GM12865 (cell line): ENCODE measurements around the gene RGS17.
"Not testable (repeated sequence)": the region's sequence is repeated elsewhere in the genome, so short reads cannot be mapped to it uniquely, and the experiment has no call there.

Experiments
- DNase-seq: peaks from one replicate; pipeline ENCODE4 v3.0.0; 2010; ENCODE audit warnings: low read depth
- H3K4me3 ChIP-seq: 2 replicates; pipeline ENCODE4 v1.5.1; 2011; ENCODE audit warnings: mild to moderate bottlenecking, low read depth, low read length, control low read depth
- CTCF ChIP-seq: IDR thresholded peaks from 2 replicates; pipeline ENCODE4 v1.5.1; 2011; ENCODE audit warnings: low read length, control low read depth, low read depth, inconsistent platforms; ENCODE audit not compliant: insufficient read depth; ENCODE audit errors: missing control alignments

RGS17 gene

GRCh38 chr6:152976749-152977148 lies 154.3 kb downstream of the RGS17 start:
- no peak for TF ChIP-seq CTCF
- no peak for DNase-seq
- no peak overlapping the region for H3K4me3 ChIP-seq

- no peak overlapping the region for H3K4me3 ChIP-seq
- DNase-seq: no peak
- no peak for TF ChIP-seq CTCF
Measured at GRCh38 chr6:152975204-152975915, 155.7 kb downstream of the RGS17 start.

- H3K4me3 ChIP-seq: no peak overlapping the region
- no peak for DNase-seq
- TF ChIP-seq CTCF: no peak
Measured at GRCh38 chr6:152973916-152974315, 157.2 kb downstream of the RGS17 start.

- H3K4me3 ChIP-seq: no peak overlapping the region
- no peak for TF ChIP-seq CTCF
- no peak for DNase-seq
Measured at GRCh38 chr6:152969688-152970418, 161.2 kb downstream of the RGS17 start.

- H3K4me3 ChIP-seq, DNase-seq: not testable (repeated sequence)
Measured at GRCh38 chr6:152966168-152966894, 164.8 kb downstream of the RGS17 start.

GRCh38 chr6:152959333-152959732 lies 171.7 kb downstream of the RGS17 start:
- DNase-seq: no peak
- TF ChIP-seq CTCF: no peak
- no peak overlapping the region for H3K4me3 ChIP-seq

GRCh38 chr6:152957796-152958195 lies 173.3 kb downstream of the RGS17 start:
- H3K4me3 ChIP-seq: no peak overlapping the region
- no peak for TF ChIP-seq CTCF
- DNase-seq: no peak
